Colonic mucosa (tissue), 4 donors: ENCODE results near the gene CFAP161. TPM values are rescaled to one million over a fixed set of nuclear protein-coding genes. Genes with fewer than 3 reads are reported as not detected.

Experiments
- DNase-seq: peaks from one replicate; pipeline ENCODE4 v3.0.0-alpha.2; 2020
- H3K27ac ChIP-seq: fragments of 200-600 bp; one replicate; pipeline ENCODE4 v1.8.0; 2021
- H3K27me3 ChIP-seq: fragments of 200-600 bp; one replicate; pipeline ENCODE4 v1.8.0; 2021
- H3K36me3 ChIP-seq: fragments of 200-600 bp; one replicate; pipeline ENCODE4 v1.8.0; 2021
- H3K4me1 ChIP-seq: fragments of 200-600 bp; one replicate; pipeline ENCODE4 v1.8.0; 2021; ENCODE audit warnings: mild to moderate bottlenecking
- H3K4me3 ChIP-seq: fragments of 200-600 bp; one replicate; pipeline ENCODE4 v1.8.0; 2021
- H3K9ac ChIP-seq, 2 donors: one replicate each; pipeline ENCODE4 v1.7.0; 2013; ENCODE audit warnings: control low read depth in 2 of 2, low read depth in 2 of 2, low read length in 2 of 2
- H3K9me3 ChIP-seq: fragments of 200-600 bp; one replicate; pipeline ENCODE4 v1.8.0; 2021
- intact Hi-C: fragments of 100-400 bp; cut with DNase I; formaldehyde crosslinking; loops from one replicate; pipeline ENCODE4 v1.14.1; 2022
- total RNA-seq, 2 donors: library from RNA; stranded (reverse); fragmentation: NEBNext Ultra II Directional in 1 of 2; extraction: Animal tissue kit (Norgen Biotek cat#: 25700) in 1 of 2; gene quantifications; one replicate each; pipeline ENCODE4 v1.2.1, GENCODE V29; 2021
- TF ChIP-seq, protein P1 (sequence below): fragments of 200-600 bp; IDR thresholded peaks from one replicate; pipeline ENCODE4 v1.8.0; 2022; ENCODE audit warnings: antibody characterized with exemption, mild to moderate bottlenecking
- donor health status: healthy.
- donor health status: DM: no; HTN: no; CAD: no.
- donor health status: DM: no; HTN: no; CAD: no.

CFAP161 gene
- total RNA-seq, 2 donors from 2014 or later: 0.21 TPM; not detected in 1

DNA sequence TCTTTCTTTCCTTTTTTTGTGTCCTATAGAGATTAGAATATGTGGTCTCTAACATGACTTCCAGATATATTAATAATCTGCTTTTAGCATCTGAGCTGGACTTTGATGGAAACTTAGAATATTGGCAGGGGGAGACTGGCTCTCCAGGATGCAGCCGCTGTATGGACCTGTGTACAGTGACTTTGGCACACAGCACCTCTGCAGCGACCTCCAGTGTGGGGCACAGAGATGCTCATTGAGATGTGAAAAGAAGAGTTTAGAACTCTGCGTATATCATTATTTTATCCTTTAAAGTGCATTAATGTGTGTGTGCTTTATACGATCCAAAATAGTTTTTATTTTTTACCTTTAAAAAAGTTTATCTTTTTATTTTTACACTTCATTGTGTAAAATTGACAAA lies 18.3 kb downstream of the CFAP161 start:
- Histone ChIP-seq H3K27me3 (no peaks in the 10 kb centered on the region), H3K27ac (no peak overlapping the region), H3K9me3 (no peaks in the 10 kb centered on the region), H3K4me3 (no peak overlapping the region), H3K4me1 (no peaks in the 10 kb centered on the region), H3K36me3 (no peaks in the 10 kb centered on the region), H3K9ac (no peak overlapping the region)
- intact Hi-C loops: no loop called here
- no peak for DNase-seq
- TF ChIP-seq, protein P1, sequence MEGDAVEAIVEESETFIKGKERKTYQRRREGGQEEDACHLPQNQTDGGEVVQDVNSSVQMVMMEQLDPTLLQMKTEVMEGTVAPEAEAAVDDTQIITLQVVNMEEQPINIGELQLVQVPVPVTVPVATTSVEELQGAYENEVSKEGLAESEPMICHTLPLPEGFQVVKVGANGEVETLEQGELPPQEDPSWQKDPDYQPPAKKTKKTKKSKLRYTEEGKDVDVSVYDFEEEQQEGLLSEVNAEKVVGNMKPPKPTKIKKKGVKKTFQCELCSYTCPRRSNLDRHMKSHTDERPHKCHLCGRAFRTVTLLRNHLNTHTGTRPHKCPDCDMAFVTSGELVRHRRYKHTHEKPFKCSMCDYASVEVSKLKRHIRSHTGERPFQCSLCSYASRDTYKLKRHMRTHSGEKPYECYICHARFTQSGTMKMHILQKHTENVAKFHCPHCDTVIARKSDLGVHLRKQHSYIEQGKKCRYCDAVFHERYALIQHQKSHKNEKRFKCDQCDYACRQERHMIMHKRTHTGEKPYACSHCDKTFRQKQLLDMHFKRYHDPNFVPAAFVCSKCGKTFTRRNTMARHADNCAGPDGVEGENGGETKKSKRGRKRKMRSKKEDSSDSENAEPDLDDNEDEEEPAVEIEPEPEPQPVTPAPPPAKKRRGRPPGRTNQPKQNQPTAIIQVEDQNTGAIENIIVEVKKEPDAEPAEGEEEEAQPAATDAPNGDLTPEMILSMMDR: no peak

GRCh38 chr15:81152799-81153198 lies 18.7 kb downstream of the CFAP161 start:
- Histone ChIP-seq H3K9me3 (no peaks in the 10 kb centered on the region), H3K27ac (no peak overlapping the region), H3K9ac (no peak overlapping the region), H3K36me3 (no peaks in the 10 kb centered on the region), H3K27me3 (no peaks in the 10 kb centered on the region), H3K4me1 (no peaks in the 10 kb centered on the region), H3K4me3 (no peak overlapping the region)
- intact Hi-C loops: no loop called here
- TF ChIP-seq, protein P1: no peak
- no peak for DNase-seq

DNA sequence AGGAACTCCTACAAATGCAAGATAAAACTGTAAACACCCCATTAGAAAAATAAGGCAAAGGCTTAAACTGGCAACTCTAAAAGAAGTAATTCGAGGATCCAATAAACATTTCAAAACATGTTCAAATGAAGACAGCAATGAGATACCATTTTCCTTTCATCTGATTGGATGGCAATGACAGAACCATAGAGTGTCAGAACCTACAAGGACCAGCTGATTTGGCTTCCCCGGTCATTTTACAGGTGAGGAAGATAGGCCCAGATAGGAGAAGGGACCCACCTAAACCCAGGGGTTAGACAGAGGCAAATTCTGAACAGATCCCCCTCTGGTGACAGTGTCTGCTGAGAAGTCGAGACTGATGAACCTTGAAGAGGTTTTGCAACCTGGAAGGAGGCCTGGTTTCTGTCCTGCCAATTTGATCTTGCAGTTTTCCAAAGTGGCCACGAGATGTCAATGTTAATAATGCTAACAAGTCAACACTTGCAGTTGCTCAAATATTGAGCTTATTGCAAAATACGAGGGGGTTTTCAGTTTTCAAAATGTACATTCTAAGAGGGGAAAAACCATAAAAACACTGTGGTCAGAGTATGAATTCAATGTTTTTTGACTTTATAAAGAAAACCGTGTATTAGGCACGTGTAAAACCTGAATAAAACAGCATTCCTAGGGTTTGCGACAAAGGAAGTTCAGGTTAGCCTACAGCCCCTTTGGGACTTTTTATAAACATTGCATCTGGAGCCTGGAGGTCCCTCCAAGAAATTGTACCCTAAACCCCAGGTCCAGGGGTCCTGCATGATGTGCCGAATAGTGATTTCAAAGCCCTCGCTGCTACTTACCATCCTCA lies 21.5 kb downstream of the CFAP161 start:
- TF ChIP-seq, protein P1: peak; percentile 30
- Histone ChIP-seq H3K4me1 (no peaks in the 10 kb centered on the region), H3K9ac (no peak overlapping the region), H3K27me3 (no peaks in the 10 kb centered on the region), H3K4me3 (no peak overlapping the region), H3K9me3 (no peaks in the 10 kb centered on the region), H3K36me3 (no peaks in the 10 kb centered on the region), H3K27ac (no peak overlapping the region)
- no peak for DNase-seq
- intact Hi-C loops: loop anchor here (2.0 to 5.0 kb wide), 2 partner anchors 48 to 111 kb away; no protein-coding TSS in a partner anchor

DNA sequence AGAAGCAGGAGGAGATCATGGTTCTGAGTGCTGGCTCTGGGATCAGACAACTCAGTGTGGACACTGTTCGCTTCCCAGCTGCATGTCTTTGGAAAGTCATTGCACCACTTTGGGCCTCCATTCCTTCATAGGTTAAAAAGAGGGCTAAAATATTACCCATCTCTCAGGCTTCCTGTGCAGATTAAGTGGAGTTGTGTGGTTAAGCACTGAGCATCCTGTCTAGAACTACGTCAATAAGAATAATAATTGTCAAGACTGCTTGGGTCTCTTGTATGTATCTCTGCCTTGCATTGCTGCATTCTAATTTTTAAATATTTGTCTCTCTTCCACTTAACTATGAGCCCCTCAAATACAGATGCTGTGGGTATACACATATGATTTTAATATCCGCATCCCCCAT lies 22.3 kb downstream of the CFAP161 start:
- intact Hi-C loops: loop anchor here (5.0 kb wide), 1 partner anchor 49 kb away; no protein-coding TSS in a partner anchor
- no peaks in the 10 kb centered on the region for H3K4me1 ChIP-seq

DNA sequence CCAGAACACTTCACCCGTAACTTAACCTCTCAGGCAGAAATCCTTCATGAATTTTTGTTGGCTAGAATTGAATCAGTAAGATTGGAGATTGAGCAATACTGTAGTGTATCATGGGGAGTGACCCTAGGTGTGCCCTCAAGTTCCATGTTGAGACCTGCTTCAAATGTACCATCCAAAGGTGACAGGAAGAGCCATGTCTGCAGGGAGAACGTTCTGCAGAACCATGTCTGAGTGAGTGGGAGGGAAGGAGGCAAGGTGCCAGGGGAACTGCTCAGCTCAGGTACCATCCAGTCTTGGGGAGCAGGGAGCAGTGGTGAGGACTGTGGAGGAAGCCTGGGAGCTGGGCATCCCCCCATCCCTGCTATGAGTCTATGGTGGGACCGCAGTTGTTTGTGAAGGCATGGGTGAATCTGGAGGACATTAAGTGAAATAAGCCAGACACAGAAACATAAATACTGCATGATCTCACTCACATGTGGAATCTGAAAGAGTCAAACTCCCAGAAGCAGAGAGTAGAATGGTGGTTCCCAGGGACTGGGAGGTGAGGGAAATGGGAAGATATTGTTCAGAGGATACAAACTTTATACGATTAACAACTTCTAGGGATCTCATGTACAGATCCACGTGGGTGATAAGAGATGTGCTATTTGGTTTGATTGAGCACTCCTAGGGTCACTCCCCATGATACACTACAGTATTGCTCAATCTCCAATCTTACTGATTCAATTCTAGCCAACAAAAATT lies 23.3 kb downstream of the CFAP161 start:
- Histone ChIP-seq H3K4me3 (no peak overlapping the region), H3K27me3 (no peaks in the 10 kb centered on the region), H3K27ac (no peak overlapping the region), H3K9ac (no peak overlapping the region), H3K4me1 (no peaks in the 10 kb centered on the region), H3K36me3 (no peaks in the 10 kb centered on the region), H3K9me3 (no peaks in the 10 kb centered on the region)
- TF ChIP-seq, protein P1: no peak
- intact Hi-C loops: loop anchor here (5.0 kb wide), 1 partner anchor 50 kb away; no protein-coding TSS in a partner anchor
- DNase-seq: no peak

More for the DNA sequence above, 22.3 kb downstream of the CFAP161 start:
- Histone ChIP-seq H3K27me3 (no peaks in the 10 kb centered on the region), H3K36me3 (no peaks in the 10 kb centered on the region), H3K4me3 (no peak overlapping the region), H3K9ac (no peak overlapping the region), H3K9me3 (no peaks in the 10 kb centered on the region), H3K27ac (no peak overlapping the region)
- no peak for DNase-seq
- TF ChIP-seq, protein P1: no peak
